ENCODE data around the gene HAUS8. TPM values are rescaled to one million over a fixed set of nuclear protein-coding genes. Genes with fewer than 3 reads are reported as not detected.

HAUS8 gene
- total RNA-seq, 4 donors from 2014 or later, result 4.4 to 13.8 (median 10.3) TPM

DNA sequence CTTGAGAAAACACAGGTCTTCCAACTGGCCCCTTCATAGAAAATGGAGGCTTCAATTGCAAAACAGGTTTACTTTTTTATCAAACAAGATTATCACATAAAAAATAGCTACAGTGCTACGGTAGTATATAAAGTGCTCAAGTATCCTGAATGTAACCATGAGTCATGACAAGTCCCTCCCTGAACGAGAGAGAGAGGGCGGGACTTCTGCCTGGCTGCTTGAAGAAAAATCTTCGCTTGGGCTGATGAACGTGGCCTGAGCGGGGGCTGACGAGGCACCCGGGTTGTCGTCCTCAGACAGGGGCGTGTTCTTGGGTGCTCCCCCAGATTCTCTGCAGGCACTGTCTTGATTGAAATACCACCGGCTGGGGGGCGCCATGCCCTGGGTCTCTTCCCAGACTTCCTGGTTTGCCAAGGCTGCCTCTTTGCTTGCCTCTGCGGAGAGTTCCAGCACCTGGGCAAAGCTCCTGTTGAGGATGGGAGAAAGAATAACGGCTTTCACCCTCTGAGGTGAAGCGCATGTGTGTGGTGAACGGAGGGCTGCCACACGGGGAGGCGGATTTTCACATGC lies 25.5 kb downstream of the HAUS8 start:
- no peaks in the 10 kb centered on the region for H3K9me3 ChIP-seq
- intact Hi-C loops (cut with DNase I; ENCODE audit: low total_unique reads) (loop anchor here (10.0 kb wide), 1 partner anchor 275 kb away; no protein-coding TSS in a partner anchor), in situ Hi-C loops (cut with MboI; ENCODE audit: low pct_ligation_motif_present in 1 of 4, low pct_unique_long_range_greater_than_20kb in 1 of 4, low sequenced_read_pairs in 3 of 4) (loop anchor here in 3 of 4 donors (10.0 to 25.0 kb wide), 4 partner anchors 238 to 287 kb away; partner anchors contain the start of gene ANKLE1 (in 1 of the 3))
- H3K36me3 ChIP-seq, result no peaks in the 10 kb centered on the region
- H3K4me1 ChIP-seq, result peaks cover 0 to 8% (median 0%) of the 10 kb centered on the region in 4 donors
- 67 to 86% methylated on average over 2 to 18 of the region's 18 CpGs for WGBS, 2 donors (ENCODE audit: low coverage in 1 of 2)
- no peak overlapping the region for H3K4me3 ChIP-seq
- DNase-seq, result peak; percentile 33
- no peaks in the 10 kb centered on the region for H3K27me3 ChIP-seq
- TF ChIP-seq EP300 (IDR thresholded peaks at IDR 0.05; ENCODE audit: low read depth) (no peak), POLR2A (IDR thresholded peaks at IDR 0.05) (no peak), POLR2AphosphoS5 (IDR thresholded peaks at IDR 0.05) (no peak)
- TF ChIP-seq, protein P1, sequence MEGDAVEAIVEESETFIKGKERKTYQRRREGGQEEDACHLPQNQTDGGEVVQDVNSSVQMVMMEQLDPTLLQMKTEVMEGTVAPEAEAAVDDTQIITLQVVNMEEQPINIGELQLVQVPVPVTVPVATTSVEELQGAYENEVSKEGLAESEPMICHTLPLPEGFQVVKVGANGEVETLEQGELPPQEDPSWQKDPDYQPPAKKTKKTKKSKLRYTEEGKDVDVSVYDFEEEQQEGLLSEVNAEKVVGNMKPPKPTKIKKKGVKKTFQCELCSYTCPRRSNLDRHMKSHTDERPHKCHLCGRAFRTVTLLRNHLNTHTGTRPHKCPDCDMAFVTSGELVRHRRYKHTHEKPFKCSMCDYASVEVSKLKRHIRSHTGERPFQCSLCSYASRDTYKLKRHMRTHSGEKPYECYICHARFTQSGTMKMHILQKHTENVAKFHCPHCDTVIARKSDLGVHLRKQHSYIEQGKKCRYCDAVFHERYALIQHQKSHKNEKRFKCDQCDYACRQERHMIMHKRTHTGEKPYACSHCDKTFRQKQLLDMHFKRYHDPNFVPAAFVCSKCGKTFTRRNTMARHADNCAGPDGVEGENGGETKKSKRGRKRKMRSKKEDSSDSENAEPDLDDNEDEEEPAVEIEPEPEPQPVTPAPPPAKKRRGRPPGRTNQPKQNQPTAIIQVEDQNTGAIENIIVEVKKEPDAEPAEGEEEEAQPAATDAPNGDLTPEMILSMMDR (IDR thresholded peaks at IDR 0.05), result no peak
- H3K27ac ChIP-seq, result peak overlapping the region in 1 of 4 donors; percentile 15

GRCh38 chr19:17048885-17049453 lies 26.3 kb downstream of the HAUS8 start:
- no peak overlapping the region for H3K4me3 ChIP-seq
- no peaks in the 10 kb centered on the region for H3K27me3 ChIP-seq
- no peak for DNase-seq
- H3K36me3 ChIP-seq, result no peaks in the 10 kb centered on the region
- WGBS, 2 donors (ENCODE audit: low coverage in 1 of 2), result 89 to 100% methylated on average over 1 to 16 of the region's 16 CpGs
- no peaks in the 10 kb centered on the region for H3K9me3 ChIP-seq
- H3K4me1 ChIP-seq, result peaks cover 0 to 8% (median 0%) of the 10 kb centered on the region in 4 donors
- H3K27ac ChIP-seq, result peak overlapping the region in 1 of 4 donors; percentile 15
- in situ Hi-C loops (cut with MboI; ENCODE audit: low pct_ligation_motif_present in 1 of 4, low pct_unique_long_range_greater_than_20kb in 1 of 4, low sequenced_read_pairs in 3 of 4) (loop anchor here in 1 of 4 donors (25.0 kb wide), 1 partner anchor 287 kb away; no protein-coding TSS in a partner anchor), intact Hi-C loops (cut with DNase I; ENCODE audit: low total_unique reads) (no loop called here)
- no peak for TF ChIP-seq POLR2AphosphoS5 (IDR thresholded peaks at IDR 0.05)
- TF ChIP-seq EP300 (IDR thresholded peaks at IDR 0.05; ENCODE audit: low read depth), result no peak
- TF ChIP-seq POLR2A (IDR thresholded peaks at IDR 0.05), result no peak
- TF ChIP-seq, protein P1 (IDR thresholded peaks at IDR 0.05), result no peak

GRCh38 chr19:17045907-17046502 lies 29.2 kb downstream of the HAUS8 start:
- Histone ChIP-seq H3K4me3 (no peak overlapping the region), H3K9me3 (no peaks in the 10 kb centered on the region), H3K27me3 (no peaks in the 10 kb centered on the region), H3K27ac (no peak overlapping the region), H3K36me3 (no peaks in the 10 kb centered on the region), H3K4me1 (peaks cover 0 to 24% (median 12%) of the 10 kb centered on the region in 4 donors)
- in situ Hi-C loops (cut with MboI; ENCODE audit: low pct_ligation_motif_present in 1 of 4, low pct_unique_long_range_greater_than_20kb in 1 of 4, low sequenced_read_pairs in 3 of 4), result loop anchor here in 1 of 4 donors (25.0 kb wide), 1 partner anchor 284 kb away; no protein-coding TSS in a partner anchor
- no peak for DNase-seq
- TF ChIP-seq EP300 (IDR thresholded peaks at IDR 0.05; ENCODE audit: low read depth), result no peak
- TF ChIP-seq POLR2AphosphoS5 (IDR thresholded peaks at IDR 0.05), result no peak
- 80 to 92% methylated on average over 1 to 5 of the region's 5 CpGs for WGBS, 2 donors (ENCODE audit: low coverage in 1 of 2)
- intact Hi-C loops (cut with DNase I; ENCODE audit: low total_unique reads), result no loop called here

- no peak for DNase-seq
- intact Hi-C loops (cut with DNase I; ENCODE audit: low total_unique reads), result no loop called here
- TF ChIP-seq EP300 (IDR thresholded peaks at IDR 0.05; ENCODE audit: low read depth), result no peak
- no peak for TF ChIP-seq POLR2A (IDR thresholded peaks at IDR 0.05)
- no peak for TF ChIP-seq POLR2AphosphoS5 (IDR thresholded peaks at IDR 0.05)
- TF ChIP-seq, protein P1 (IDR thresholded peaks at IDR 0.05), result no peak
- Histone ChIP-seq H3K9me3 (no peaks in the 10 kb centered on the region), H3K4me1 (peaks cover 0 to 16% (median 12%) of the 10 kb centered on the region in 4 donors), H3K27me3 (no peaks in the 10 kb centered on the region), H3K27ac (no peak overlapping the region), H3K4me3 (no peak overlapping the region), H3K36me3 (no peaks in the 10 kb centered on the region)
- 70 to 78% methylated on average over 2 to 6 of the region's 7 CpGs for WGBS, 2 donors (ENCODE audit: low coverage in 1 of 2)
- in situ Hi-C loops (cut with MboI; ENCODE audit: low pct_ligation_motif_present in 1 of 4, low pct_unique_long_range_greater_than_20kb in 1 of 4, low sequenced_read_pairs in 3 of 4), result loop anchor here in 1 of 4 donors (25.0 kb wide), 1 partner anchor 281 kb away; no protein-coding TSS in a partner anchor
These were observed 31.5 kb downstream of the HAUS8 start for GRCh38 chr19:17043744-17044143.
